ENCODE results near the gene PABPN1. TPM values are rescaled to one million over a fixed set of nuclear protein-coding genes. Genes with fewer than 3 reads are reported as not detected.
A peak's percentile ranks its signal among the peaks of the same experiment; 100 is the strongest.

The PABPN1 gene
- total RNA-seq, 2 experiments from 2014 or later: 167 to 314 TPM

DNA sequence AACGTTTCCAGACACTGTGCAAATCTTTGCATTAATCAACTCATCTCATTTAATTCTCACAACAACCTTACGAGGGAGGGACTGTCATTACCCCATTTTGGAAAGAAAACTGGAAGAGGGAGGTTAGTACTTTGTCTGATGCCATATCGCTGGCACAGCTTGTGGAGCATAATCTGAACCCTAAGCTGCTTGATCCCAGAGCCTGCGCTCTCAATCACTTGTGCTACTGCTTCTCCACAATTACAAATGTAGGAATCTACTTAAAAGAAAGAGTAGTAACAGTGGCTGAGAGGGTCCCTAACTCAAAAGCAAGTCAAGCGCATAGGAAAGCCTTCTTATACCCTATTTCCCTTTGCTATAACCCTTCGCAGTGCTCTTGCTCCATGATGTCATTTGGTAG is 40.5 kb downstream of the PABPN1 start:
- H3K36me3 ChIP-seq (ENCODE audit: insufficient read depth, low read length): no peaks in the 10 kb centered on the region
- no peaks in the 10 kb centered on the region for H3K9me3 ChIP-seq (ENCODE audit: low read length)
- no peak for TF ChIP-seq EZH2phosphoT487 (IDR thresholded peaks at IDR 0.05; ENCODE audit: borderline replicate concordance, low read depth, low read length)
- TF ChIP-seq, protein P1, sequence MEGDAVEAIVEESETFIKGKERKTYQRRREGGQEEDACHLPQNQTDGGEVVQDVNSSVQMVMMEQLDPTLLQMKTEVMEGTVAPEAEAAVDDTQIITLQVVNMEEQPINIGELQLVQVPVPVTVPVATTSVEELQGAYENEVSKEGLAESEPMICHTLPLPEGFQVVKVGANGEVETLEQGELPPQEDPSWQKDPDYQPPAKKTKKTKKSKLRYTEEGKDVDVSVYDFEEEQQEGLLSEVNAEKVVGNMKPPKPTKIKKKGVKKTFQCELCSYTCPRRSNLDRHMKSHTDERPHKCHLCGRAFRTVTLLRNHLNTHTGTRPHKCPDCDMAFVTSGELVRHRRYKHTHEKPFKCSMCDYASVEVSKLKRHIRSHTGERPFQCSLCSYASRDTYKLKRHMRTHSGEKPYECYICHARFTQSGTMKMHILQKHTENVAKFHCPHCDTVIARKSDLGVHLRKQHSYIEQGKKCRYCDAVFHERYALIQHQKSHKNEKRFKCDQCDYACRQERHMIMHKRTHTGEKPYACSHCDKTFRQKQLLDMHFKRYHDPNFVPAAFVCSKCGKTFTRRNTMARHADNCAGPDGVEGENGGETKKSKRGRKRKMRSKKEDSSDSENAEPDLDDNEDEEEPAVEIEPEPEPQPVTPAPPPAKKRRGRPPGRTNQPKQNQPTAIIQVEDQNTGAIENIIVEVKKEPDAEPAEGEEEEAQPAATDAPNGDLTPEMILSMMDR (conservative IDR thresholded peaks at IDR 0.05; ENCODE audit: low read length): no peak
- no peak overlapping the region for H3K4me2 ChIP-seq (ENCODE audit: low read length)
- no peak for DNase-seq (ENCODE audit: low spot score)
- no peaks in the 10 kb centered on the region for H4K20me1 ChIP-seq (ENCODE audit: insufficient read depth, low read length)
- H3K9me2 ChIP-seq (ENCODE audit: insufficient read depth, low read length): no peaks in the 10 kb centered on the region
- intact Hi-C loops (cut with micrococcal nuclease; ENCODE audit: unreplicated experiment): no loop called here
- no peak overlapping the region for H3K27ac ChIP-seq (ENCODE audit: low read depth, low read length, poor library complexity, severe bottlenecking)
- no peak overlapping the region for H2AFZ ChIP-seq (ENCODE audit: low read length)
- no TSS peak for BruUV-seq (replicated peaks)
- ChIA-PET CTCF (ENCODE audit: unreplicated experiment) (no interaction called here), POLR2A (no interaction called here)
- H3K4me1 ChIP-seq (ENCODE audit: insufficient read depth, low read length, poor library complexity, severe bottlenecking): no peaks in the 10 kb centered on the region
- H3K79me2 ChIP-seq (ENCODE audit: insufficient read depth, low read depth, low read length): no peaks in the 10 kb centered on the region
- H3K4me3 ChIP-seq (ENCODE audit: low read depth, low read length, poor library complexity, severe bottlenecking): no peak overlapping the region

DNA sequence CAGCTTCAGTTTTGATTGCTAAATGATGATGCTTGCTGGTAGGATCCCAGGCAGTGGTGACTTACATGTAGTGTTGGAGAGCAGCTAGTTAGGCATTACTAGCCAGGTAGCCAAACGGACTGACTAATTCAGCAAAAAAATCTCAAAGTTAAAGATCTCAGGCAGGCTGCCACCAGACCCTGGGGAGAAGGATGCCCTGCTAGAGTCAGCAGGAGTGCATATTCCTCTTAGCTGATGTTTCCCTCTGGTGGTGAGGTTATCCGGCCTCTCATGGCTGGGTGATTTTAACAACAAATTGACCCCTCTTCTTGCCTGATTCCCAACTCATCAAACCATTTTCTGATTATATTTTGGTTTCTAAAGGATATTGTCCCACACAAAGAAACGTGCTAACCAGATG is 40.9 kb downstream of the PABPN1 start:
- no TSS peak for BruUV-seq (replicated peaks)
- ChIA-PET POLR2A (interaction anchor here (0.7 kb wide), 2 partner anchors 40 to 81 kb away, joined by 3 to 4 read pairs; no protein-coding TSS in a partner anchor), CTCF (ENCODE audit: unreplicated experiment) (no interaction called here)
- no peak for TF ChIP-seq EZH2phosphoT487 (IDR thresholded peaks at IDR 0.05; ENCODE audit: borderline replicate concordance, low read depth, low read length)
- TF ChIP-seq, protein P1 (conservative IDR thresholded peaks at IDR 0.05; ENCODE audit: low read length): 0 out of 2 replicates have a peak, but pooled peaks have one; percentile 26
- no peak for DNase-seq (ENCODE audit: low spot score)
- H3K9me2 ChIP-seq (ENCODE audit: insufficient read depth, low read length): no peaks in the 10 kb centered on the region
- no peaks in the 10 kb centered on the region for H3K36me3 ChIP-seq (ENCODE audit: insufficient read depth, low read length)
- H3K4me3 ChIP-seq (ENCODE audit: low read depth, low read length, poor library complexity, severe bottlenecking): no peak overlapping the region
- no peaks in the 10 kb centered on the region for H3K9me3 ChIP-seq (ENCODE audit: low read length)
- no peak overlapping the region for H2AFZ ChIP-seq (ENCODE audit: low read length)
- no peaks in the 10 kb centered on the region for H4K20me1 ChIP-seq (ENCODE audit: insufficient read depth, low read length)
- no peak overlapping the region for H3K27ac ChIP-seq (ENCODE audit: low read depth, low read length, poor library complexity, severe bottlenecking)
- intact Hi-C loops (cut with micrococcal nuclease; ENCODE audit: unreplicated experiment): no loop called here
- no peaks in the 10 kb centered on the region for H3K4me1 ChIP-seq (ENCODE audit: insufficient read depth, low read length, poor library complexity, severe bottlenecking)
- H3K4me2 ChIP-seq (ENCODE audit: low read length): no peak overlapping the region
- no peaks in the 10 kb centered on the region for H3K79me2 ChIP-seq (ENCODE audit: insufficient read depth, low read depth, low read length)

DNA sequence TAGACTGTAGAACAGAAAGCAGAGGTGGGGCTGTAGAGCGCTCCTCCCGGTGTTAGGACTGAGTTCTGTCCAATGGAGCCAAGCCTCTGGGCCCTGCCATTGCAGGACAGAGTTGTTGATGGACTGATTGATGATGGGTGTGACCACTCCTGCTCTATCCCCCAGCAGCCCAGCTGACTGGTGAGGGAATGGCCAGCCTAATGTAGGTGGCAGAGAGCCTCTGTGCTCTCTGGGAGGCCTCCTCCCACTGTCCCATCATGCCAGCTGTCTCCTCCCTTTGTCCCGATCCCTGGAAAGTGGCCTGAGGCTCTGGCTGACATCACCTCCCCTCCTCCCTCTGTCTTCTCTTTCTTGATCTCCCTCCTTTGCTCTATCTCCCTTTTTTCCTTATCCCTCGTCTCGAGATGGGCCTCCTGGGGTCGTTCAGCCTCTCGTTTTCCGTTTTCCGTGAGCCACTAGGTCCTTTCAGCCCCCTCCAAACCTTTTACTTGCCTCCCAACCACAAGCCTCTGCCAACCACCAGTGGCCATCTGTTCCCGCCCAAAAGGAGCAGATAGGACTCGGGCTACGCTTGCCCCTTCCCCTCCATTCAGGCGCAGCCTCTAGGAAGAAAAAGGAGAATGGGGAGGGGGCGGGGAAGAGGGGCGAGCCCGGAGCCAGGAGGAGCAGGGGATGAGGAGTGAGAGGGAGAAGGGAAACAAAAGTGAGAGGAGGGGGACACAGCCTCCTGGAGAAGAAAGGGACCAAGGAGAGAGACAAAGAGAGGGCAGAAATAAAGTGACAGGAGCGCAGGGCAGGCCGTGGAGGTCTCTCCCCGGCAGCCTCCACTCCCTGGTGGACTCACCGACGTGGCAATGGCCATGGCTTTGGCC is 43.1 kb downstream of the PABPN1 start:
- Histone ChIP-seq H2AFZ (ENCODE audit: low read length) (no peak overlapping the region), H3K9me2 (ENCODE audit: insufficient read depth, low read length) (no peaks in the 10 kb centered on the region), H3K79me2 (ENCODE audit: insufficient read depth, low read depth, low read length) (no peaks in the 10 kb centered on the region), H3K36me3 (ENCODE audit: insufficient read depth, low read length) (no peaks in the 10 kb centered on the region), H3K4me2 (ENCODE audit: low read length) (no peak overlapping the region), H3K27ac (ENCODE audit: low read depth, low read length, poor library complexity, severe bottlenecking) (no peak overlapping the region), H3K4me3 (ENCODE audit: low read depth, low read length, poor library complexity, severe bottlenecking) (no peak overlapping the region), H3K4me1 (ENCODE audit: insufficient read depth, low read length, poor library complexity, severe bottlenecking) (no peaks in the 10 kb centered on the region), H3K9me3 (ENCODE audit: low read length) (no peaks in the 10 kb centered on the region), H4K20me1 (ENCODE audit: insufficient read depth, low read length) (no peaks in the 10 kb centered on the region)
- ChIA-PET POLR2A (no interaction called here), CTCF (ENCODE audit: unreplicated experiment) (no interaction called here)
- no peak for DNase-seq (ENCODE audit: low spot score)
- BruUV-seq (replicated peaks): no TSS peak
- intact Hi-C loops (cut with micrococcal nuclease; ENCODE audit: unreplicated experiment): no loop called here
- TF ChIP-seq, protein P1 (conservative IDR thresholded peaks at IDR 0.05; ENCODE audit: low read length): no peak
- no peak for TF ChIP-seq EZH2phosphoT487 (IDR thresholded peaks at IDR 0.05; ENCODE audit: borderline replicate concordance, low read depth, low read length)
